Upper lobe of left lung (tissue), 4 donors: ENCODE results near the gene NSUN7.

Source experiments
- CTCF ChIP-seq, 6 experiments: fragments of 450-650 bp in 4 of 6; fragments of 200-600 bp in 2 of 6; sonication (generic) in 2 of 6; IDR thresholded peaks; one replicate each; pipeline ENCODE4 v1.5.1; 2016 to 2019; ENCODE audit warnings: antibody characterized with exemption in 6 of 6
- POLR2A ChIP-seq, 4 donors: fragments of 450-650 bp; IDR thresholded peaks; one replicate each; pipeline ENCODE4 v1.5.1; 2016 to 2017; ENCODE audit warnings: antibody characterized with exemption in 4 of 4, mild to moderate bottlenecking in 2 of 4
- POLR2AphosphoS5 ChIP-seq, 2 donors: sonication (generic); formaldehyde crosslinking; IDR thresholded peaks; one replicate each; pipeline ENCODE4 v1.5.1; 2017; ENCODE audit warnings: antibody characterized with exemption in 2 of 2

- no peak for TF ChIP-seq CTCF (IDR thresholded peaks at IDR 0.05)
- TF ChIP-seq POLR2A (IDR thresholded peaks at IDR 0.05), result no peak
- TF ChIP-seq POLR2AphosphoS5 (IDR thresholded peaks at IDR 0.05), result no peak
Observed at GRCh38 chr4:40820101-40820500, 70.3 kb downstream of the NSUN7 start.
